ENCODE measurements around the gene AKR7A2.
"Not testable (repeated sequence)": the region's sequence is repeated elsewhere in the genome, so short reads cannot be mapped to it uniquely, and the experiment has no call there.

Gene AKR7A2

GRCh38 chr1:19307794-19308508, 4.0 kb downstream of the AKR7A2 start:
- H3K36me3 ChIP-seq (ENCODE audit: control insufficient read depth, insufficient read depth, low read length), result peaks cover 14% of the 10 kb centered on the region
- no peak overlapping the region for H3K27ac ChIP-seq (ENCODE audit: low read depth, low read length)
- peaks cover 4% of the 10 kb centered on the region for H3K4me1 ChIP-seq (ENCODE audit: control insufficient read depth, insufficient read depth, low read length)
- no peak overlapping the region for H3K9ac ChIP-seq (ENCODE audit: low read length)
- H3K4me3 ChIP-seq (ENCODE audit: low read length), result no peak overlapping the region
- no peaks in the 10 kb centered on the region for H3K27me3 ChIP-seq (ENCODE audit: control insufficient read depth, insufficient read depth, low read length)

- Histone ChIP-seq H3K9ac (ENCODE audit: low read length) (no peak overlapping the region), H3K4me3 (ENCODE audit: low read length) (no peak overlapping the region), H3K36me3 (ENCODE audit: control insufficient read depth, insufficient read depth, low read length) (peaks cover 14% of the 10 kb centered on the region), H3K27me3 (ENCODE audit: control insufficient read depth, insufficient read depth, low read length) (no peaks in the 10 kb centered on the region), H3K4me1 (ENCODE audit: control insufficient read depth, insufficient read depth, low read length) (no peaks in the 10 kb centered on the region), H3K27ac (ENCODE audit: low read depth, low read length) (no peak overlapping the region)
Measured at GRCh38 chr1:19306941-19307340, 5.0 kb downstream of the AKR7A2 start.

GRCh38 chr1:19305880-19306279, 6.1 kb downstream of the AKR7A2 start:
- peaks cover 14% of the 10 kb centered on the region for H3K36me3 ChIP-seq (ENCODE audit: control insufficient read depth, insufficient read depth, low read length)
- no peaks in the 10 kb centered on the region for H3K27me3 ChIP-seq (ENCODE audit: control insufficient read depth, insufficient read depth, low read length)
- H3K9ac ChIP-seq (ENCODE audit: low read length), result no peak overlapping the region
- no peak overlapping the region for H3K27ac ChIP-seq (ENCODE audit: low read depth, low read length)
- no peak overlapping the region for H3K4me3 ChIP-seq (ENCODE audit: low read length)
- no peaks in the 10 kb centered on the region for H3K4me1 ChIP-seq (ENCODE audit: control insufficient read depth, insufficient read depth, low read length)

- H3K4me3 ChIP-seq (ENCODE audit: low read length); H3K4me1 ChIP-seq (ENCODE audit: control insufficient read depth, insufficient read depth, low read length); H3K27me3 ChIP-seq (ENCODE audit: control insufficient read depth, insufficient read depth, low read length); H3K9ac ChIP-seq (ENCODE audit: low read length); H3K27ac ChIP-seq (ENCODE audit: low read depth, low read length): not testable (repeated sequence)
- peaks cover 16% of the 10 kb centered on the region for H3K36me3 ChIP-seq (ENCODE audit: control insufficient read depth, insufficient read depth, low read length)
Measured at GRCh38 chr1:19304081-19304480, 7.9 kb downstream of the AKR7A2 start.

- Histone ChIP-seq H3K36me3 (ENCODE audit: control insufficient read depth, insufficient read depth, low read length) (peaks cover 9% of the 10 kb centered on the region), H3K27ac (ENCODE audit: low read depth, low read length) (no peak overlapping the region), H3K4me3 (ENCODE audit: low read length) (no peak overlapping the region), H3K9ac (ENCODE audit: low read length) (no peak overlapping the region), H3K4me1 (ENCODE audit: control insufficient read depth, insufficient read depth, low read length) (no peaks in the 10 kb centered on the region), H3K27me3 (ENCODE audit: control insufficient read depth, insufficient read depth, low read length) (no peaks in the 10 kb centered on the region)
Measured at GRCh38 chr1:19300211-19300610, 11.7 kb downstream of the AKR7A2 start.

GRCh38 chr1:19294638-19295037, 17.3 kb downstream of the AKR7A2 start:
- no peaks in the 10 kb centered on the region for H3K27me3 ChIP-seq (ENCODE audit: control insufficient read depth, insufficient read depth, low read length)
- H3K27ac ChIP-seq (ENCODE audit: low read depth, low read length), result no peak overlapping the region
- no peaks in the 10 kb centered on the region for H3K36me3 ChIP-seq (ENCODE audit: control insufficient read depth, insufficient read depth, low read length)
- H3K9ac ChIP-seq (ENCODE audit: low read length), result no peak overlapping the region
- H3K4me1 ChIP-seq (ENCODE audit: control insufficient read depth, insufficient read depth, low read length), result no peaks in the 10 kb centered on the region
- no peak overlapping the region for H3K4me3 ChIP-seq (ENCODE audit: low read length)

- H3K9ac ChIP-seq (ENCODE audit: low read length), result no peak overlapping the region
- no peaks in the 10 kb centered on the region for H3K4me1 ChIP-seq (ENCODE audit: control insufficient read depth, insufficient read depth, low read length)
- no peaks in the 10 kb centered on the region for H3K36me3 ChIP-seq (ENCODE audit: control insufficient read depth, insufficient read depth, low read length)
- H3K27me3 ChIP-seq (ENCODE audit: control insufficient read depth, insufficient read depth, low read length), result no peaks in the 10 kb centered on the region
- H3K4me3 ChIP-seq (ENCODE audit: low read length), result peak overlapping the region; percentile 73
- H3K27ac ChIP-seq (ENCODE audit: low read depth, low read length), result no peak overlapping the region
Measured at GRCh38 chr1:19289244-19289643, 22.7 kb downstream of the AKR7A2 start.

- H3K4me1 ChIP-seq (ENCODE audit: control insufficient read depth, insufficient read depth, low read length); H3K9ac ChIP-seq (ENCODE audit: low read length); H3K27ac ChIP-seq (ENCODE audit: low read depth, low read length); H3K27me3 ChIP-seq (ENCODE audit: control insufficient read depth, insufficient read depth, low read length); H3K36me3 ChIP-seq (ENCODE audit: control insufficient read depth, insufficient read depth, low read length): not testable (repeated sequence)
- H3K4me3 ChIP-seq (ENCODE audit: low read length), result peak within 1 kb of the TSS; percentile 73
Measured at GRCh38 chr1:19288324-19289241, 23.4 kb downstream of the AKR7A2 start, which contains the start of gene AKR7A3. Gene AKR7A3, minus strand, starts transcription at chr1:19288770. Its CDS starts 61 bp downstream, at chr1:19288709.

- Histone ChIP-seq H3K36me3 (ENCODE audit: control insufficient read depth, insufficient read depth, low read length) (peaks cover 2% of the 10 kb centered on the region), H3K4me3 (ENCODE audit: low read length) (peak overlapping the region; percentile 62), H3K27me3 (ENCODE audit: control insufficient read depth, insufficient read depth, low read length) (no peaks in the 10 kb centered on the region), H3K4me1 (ENCODE audit: control insufficient read depth, insufficient read depth, low read length) (no peaks in the 10 kb centered on the region), H3K27ac (ENCODE audit: low read depth, low read length) (no peak overlapping the region), H3K9ac (ENCODE audit: low read length) (no peak overlapping the region)
Measured at GRCh38 chr1:19287436-19288185, 24.3 kb downstream of the AKR7A2 start.

- not testable (repeated sequence) for H3K27me3 ChIP-seq (ENCODE audit: control insufficient read depth, insufficient read depth, low read length); H3K9ac ChIP-seq (ENCODE audit: low read length); H3K4me3 ChIP-seq (ENCODE audit: low read length); H3K27ac ChIP-seq (ENCODE audit: low read depth, low read length); H3K4me1 ChIP-seq (ENCODE audit: control insufficient read depth, insufficient read depth, low read length); H3K36me3 ChIP-seq (ENCODE audit: control insufficient read depth, insufficient read depth, low read length)
Measured at GRCh38 chr1:19285807-19286206, 26.1 kb downstream of the AKR7A2 start.

GRCh38 chr1:19285366-19285765, 26.6 kb downstream of the AKR7A2 start:
- H3K36me3 ChIP-seq (ENCODE audit: control insufficient read depth, insufficient read depth, low read length); H3K27ac ChIP-seq (ENCODE audit: low read depth, low read length); H3K27me3 ChIP-seq (ENCODE audit: control insufficient read depth, insufficient read depth, low read length); H3K4me3 ChIP-seq (ENCODE audit: low read length); H3K4me1 ChIP-seq (ENCODE audit: control insufficient read depth, insufficient read depth, low read length); H3K9ac ChIP-seq (ENCODE audit: low read length): not testable (repeated sequence)

GRCh38 chr1:19284881-19285280, 27.1 kb downstream of the AKR7A2 start:
- H3K27ac ChIP-seq (ENCODE audit: low read depth, low read length), result no peak overlapping the region
- H3K4me3 ChIP-seq (ENCODE audit: low read length), result no peak overlapping the region
- no peak overlapping the region for H3K9ac ChIP-seq (ENCODE audit: low read length)
- no peaks in the 10 kb centered on the region for H3K27me3 ChIP-seq (ENCODE audit: control insufficient read depth, insufficient read depth, low read length)
- peaks cover 2% of the 10 kb centered on the region for H3K36me3 ChIP-seq (ENCODE audit: control insufficient read depth, insufficient read depth, low read length)
- no peaks in the 10 kb centered on the region for H3K4me1 ChIP-seq (ENCODE audit: control insufficient read depth, insufficient read depth, low read length)

Measured in rectal smooth muscle tissue (tissue), 1 donor.